HG02981 (cell line): ENCODE results near the gene GPR55.

Source experiments
- ATAC-seq: cut with Tn5 transposase; IDR thresholded peaks from one replicate; pipeline ENCODE4 v1.9.1; 2021; ENCODE audit warnings: mild to moderate bottlenecking, moderate library complexity; ENCODE audit not compliant: unreplicated experiment

GPR55 gene

GRCh38 chr2:230935130-230935430 is 10.0 kb upstream of the GPR55 start:
- ATAC-seq = no peak

GRCh38 chr2:230934231-230935129 is 9.4 kb upstream of the GPR55 start:
- no peak for ATAC-seq

- no peak for ATAC-seq
Observed at GRCh38 chr2:230933521-230934180, 8.6 kb upstream of the GPR55 start.

- ATAC-seq = no peak
Observed at GRCh38 chr2:230932556-230933511, 7.8 kb upstream of the GPR55 start.

DNA sequence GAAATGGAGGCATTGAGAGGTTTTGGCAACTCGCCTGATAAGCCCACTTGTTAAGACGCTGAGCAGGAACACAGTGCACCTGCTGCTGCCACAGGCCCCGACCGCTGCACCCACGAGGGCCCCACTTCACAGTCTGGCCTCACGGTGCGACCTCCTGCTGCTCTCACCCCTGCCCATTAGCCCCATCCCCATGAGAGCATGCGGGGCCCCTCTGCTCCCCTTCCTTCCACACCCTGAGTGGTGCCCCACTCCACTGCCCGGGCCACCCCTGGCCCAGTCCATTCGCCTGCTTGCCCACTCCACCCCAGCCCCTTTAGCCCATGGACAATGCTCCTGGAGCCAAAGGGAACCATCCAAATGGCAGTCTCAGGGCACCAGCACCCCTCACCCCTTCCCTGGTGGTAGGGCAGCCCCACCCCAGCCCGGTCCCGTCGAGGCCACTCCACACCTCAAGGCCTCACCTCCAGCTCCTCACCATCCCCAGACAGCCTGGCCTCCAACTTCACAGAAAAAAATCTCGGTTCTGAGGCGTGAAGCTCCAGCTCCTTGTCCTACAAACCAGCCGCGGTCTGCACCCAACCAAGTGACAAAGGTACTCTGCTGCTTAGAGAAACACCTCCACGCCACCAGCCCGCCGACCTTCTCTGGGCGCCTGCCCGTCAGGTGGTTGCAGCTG is 6.7 kb upstream of the GPR55 start:
- no peak for ATAC-seq

DNA sequence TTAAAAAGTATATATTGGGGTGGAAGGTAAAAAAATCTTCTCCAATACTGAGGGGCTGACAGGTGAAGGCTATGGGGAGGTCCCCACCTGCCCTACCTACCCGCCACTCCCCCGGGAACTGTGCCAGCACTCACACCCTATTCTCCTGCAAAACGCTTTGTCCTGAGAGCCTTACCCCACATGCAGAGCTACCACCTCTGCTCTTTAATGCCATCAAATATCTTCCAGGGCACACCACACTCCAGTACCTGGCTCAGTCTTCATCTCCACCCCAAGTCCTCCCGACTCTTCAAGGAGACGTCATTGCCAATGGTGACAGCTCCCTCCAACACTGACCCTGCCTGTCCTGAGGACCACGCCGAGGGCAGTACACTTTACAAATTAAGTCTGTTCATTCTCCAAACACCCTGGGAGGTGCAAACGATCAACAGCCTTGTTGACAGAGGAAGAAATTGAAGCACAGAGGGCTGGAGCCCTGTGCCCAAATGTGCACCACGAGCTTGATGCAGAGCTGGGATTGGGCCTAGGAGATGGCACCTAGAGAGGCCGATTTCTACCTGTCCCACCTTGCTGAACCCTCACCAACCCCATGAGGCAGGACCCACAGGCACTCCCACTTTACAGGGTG is 6.0 kb upstream of the GPR55 start:
- ATAC-seq = no peak

GRCh38 chr2:230930149-230930780 is 5.2 kb upstream of the GPR55 start:
- ATAC-seq = no peak

DNA sequence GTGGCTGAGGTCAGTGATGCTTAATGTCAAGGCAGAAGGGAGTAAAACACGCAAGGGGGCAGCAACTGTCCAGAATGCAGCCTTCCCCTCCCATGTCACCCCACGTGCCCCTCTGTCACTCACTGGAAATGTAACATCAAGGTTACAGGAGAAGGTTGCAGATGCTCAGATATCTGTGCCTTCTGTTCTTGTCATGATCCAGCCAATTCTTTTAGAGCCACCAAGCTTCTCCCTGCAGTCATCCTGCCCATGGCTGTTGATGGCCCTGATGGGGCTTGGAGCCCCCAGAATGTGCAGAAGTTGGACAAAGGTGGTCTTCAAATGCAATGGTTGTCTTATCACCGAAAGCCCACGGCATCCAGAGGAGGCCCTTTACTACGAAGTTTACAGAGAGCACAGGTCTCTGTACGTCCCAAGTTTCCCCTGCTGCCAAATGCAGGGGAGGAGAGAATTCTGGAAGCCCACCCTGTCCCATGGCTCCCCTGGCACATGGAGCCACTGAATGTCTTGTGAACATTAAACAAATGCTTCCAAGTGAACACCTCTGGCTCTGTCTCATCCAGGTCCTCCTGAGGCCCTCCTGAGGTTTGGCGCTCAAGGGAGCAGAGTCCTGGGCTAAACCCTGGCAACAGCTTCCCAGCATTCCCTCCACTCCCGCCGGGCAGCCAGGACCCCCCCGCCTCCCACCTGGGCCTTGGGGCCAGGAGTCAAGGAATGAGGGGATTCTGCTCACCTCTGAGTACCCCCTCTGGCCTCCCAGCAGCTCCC is 4.5 kb upstream of the GPR55 start:
- ATAC-seq = no peak

DNA sequence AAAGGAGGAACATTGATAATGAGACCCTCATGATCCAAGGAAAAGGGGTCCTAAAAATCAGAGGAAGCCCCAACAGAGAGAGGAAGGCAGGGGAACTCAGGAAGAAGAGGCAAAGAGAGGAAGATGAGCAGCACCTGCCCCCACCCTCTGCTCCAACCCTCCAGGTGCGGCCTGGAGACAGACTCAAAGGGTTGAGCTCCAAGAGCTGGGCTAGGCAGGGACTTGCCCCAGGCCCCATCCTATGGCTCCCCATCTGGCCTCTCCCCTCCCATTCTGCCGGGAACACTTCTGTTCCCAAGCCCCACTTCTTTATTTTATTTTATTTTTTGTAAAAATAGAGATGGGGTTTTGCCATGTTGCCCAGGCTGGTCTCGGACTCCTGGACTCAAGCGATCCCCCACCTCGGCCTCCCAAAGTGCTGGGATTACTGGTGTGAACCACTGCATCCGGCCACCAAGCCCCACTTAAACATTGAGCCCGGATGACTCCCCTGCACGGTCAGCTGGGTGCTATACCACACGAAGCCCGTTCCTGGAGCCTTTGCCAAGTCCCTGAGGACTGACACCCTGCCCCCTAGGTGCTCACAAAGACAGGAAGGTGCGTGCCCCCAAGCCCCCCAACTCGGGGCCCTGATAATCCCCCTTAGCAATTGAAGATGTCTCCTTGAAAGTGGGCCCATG is 3.8 kb upstream of the GPR55 start:
- no peak for ATAC-seq

GRCh38 chr2:230927711-230928341 is 2.8 kb upstream of the GPR55 start:
- no peak for ATAC-seq

DNA sequence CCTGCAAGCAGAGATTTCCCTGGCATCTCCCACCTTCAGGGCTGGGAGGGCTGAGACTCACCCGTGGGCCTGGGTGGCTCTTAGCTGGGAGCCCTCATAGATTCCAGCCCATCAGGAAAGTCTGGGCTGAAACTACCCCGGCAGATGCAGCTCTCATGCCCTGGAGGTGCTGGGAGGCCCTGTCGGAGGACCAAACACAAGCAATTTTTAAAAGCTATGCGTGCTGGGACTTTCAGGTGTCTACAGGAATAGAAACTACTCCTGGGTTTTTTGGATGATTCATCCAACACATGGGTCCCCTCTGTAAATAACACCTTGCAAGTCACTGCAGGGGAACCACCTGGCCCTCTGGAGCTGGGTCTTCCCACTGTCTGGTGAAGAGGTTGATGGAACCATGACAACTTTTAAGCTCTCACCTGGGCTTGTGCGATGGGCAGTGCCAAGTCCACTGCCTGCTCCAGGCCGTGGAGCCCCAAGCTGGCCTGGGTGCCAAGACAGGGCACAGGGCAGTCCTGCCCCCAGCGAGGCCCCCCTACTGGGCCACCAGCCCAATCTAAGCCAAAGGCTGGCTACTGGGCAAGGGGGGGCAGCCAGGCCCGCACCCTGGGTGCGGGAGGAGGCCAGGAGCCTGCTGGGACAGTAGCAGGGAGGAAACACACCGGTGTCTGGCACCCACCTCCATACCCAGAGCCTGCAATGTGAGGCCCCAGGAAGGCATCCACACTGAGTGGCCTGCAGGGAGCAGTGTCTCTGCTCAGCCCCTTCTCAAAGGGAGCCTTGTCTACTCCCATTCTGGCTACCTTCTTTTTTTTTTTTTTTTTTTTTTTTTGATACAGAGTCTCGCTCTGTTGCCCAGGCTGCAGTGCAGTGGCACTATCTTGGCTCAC is 1.1 kb upstream of the GPR55 start:
- peak; percentile 42 for ATAC-seq

DNA sequence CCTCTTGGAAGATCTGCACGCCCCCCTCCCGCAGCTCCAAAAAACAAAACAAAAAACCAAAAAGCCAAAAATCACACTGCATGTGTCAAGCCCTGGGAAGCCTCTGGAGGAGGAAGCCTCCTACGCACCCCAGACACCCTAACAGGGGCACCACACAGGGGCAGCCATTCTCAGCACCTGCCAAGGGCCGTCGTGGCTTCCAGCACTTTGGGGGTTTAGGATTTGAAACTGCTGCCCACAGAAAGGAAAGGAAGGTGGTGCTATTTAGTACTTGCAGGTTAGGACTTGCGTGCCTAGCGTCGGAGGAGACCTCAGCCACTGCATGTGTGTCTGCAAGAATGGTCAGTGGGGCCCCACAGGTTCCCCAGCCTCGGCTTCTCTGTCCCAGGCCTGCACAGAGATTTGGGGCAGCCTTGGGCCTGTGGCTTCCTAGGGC is 419 bp upstream of the GPR55 start:
- peak; percentile 14 for ATAC-seq

- no peak for ATAC-seq
Observed at GRCh38 chr2:230924092-230924469, 961 bp downstream of the GPR55 start.

- ATAC-seq = no peak
Observed at GRCh38 chr2:230922951-230923717, 1.9 kb downstream of the GPR55 start.

GRCh38 chr2:230921806-230922595 is 3.0 kb downstream of the GPR55 start:
- no peak for ATAC-seq

GRCh38 chr2:230920167-230920566 is 4.9 kb downstream of the GPR55 start:
- ATAC-seq = no peak
